KMS-11 (cell line): ENCODE results near the gene GART.

ENCODE experiments used
- H2AFZ ChIP-seq: fragments of 200-600 bp; sonication (generic); 2 replicates; pipeline ENCODE4 v1.6.1; 2016; ENCODE audit warnings: antibody characterized with exemption, mixed run types, low read depth
- H3K27ac ChIP-seq: fragments of 200-600 bp; sonication (generic); 2 replicates; pipeline ENCODE4 v1.6.1; 2016; ENCODE audit warnings: mild to moderate bottlenecking, mixed run types
- H3K27me3 ChIP-seq: fragments of 200-600 bp; sonication (generic); 2 replicates; pipeline ENCODE4 v1.6.1; 2017; ENCODE audit warnings: mild to moderate bottlenecking, low read depth, mixed run types, moderate library complexity; ENCODE audit not compliant: insufficient read depth
- H3K36me3 ChIP-seq: fragments of 200-600 bp; sonication (generic); 2 replicates; pipeline ENCODE4 v1.6.1; 2017; ENCODE audit warnings: mild to moderate bottlenecking, mixed run types; ENCODE audit not compliant: insufficient read depth
- H3K4me1 ChIP-seq: fragments of 200-600 bp; sonication (generic); 2 replicates; pipeline ENCODE4 v1.6.1; 2016; ENCODE audit warnings: mild to moderate bottlenecking, low read depth, mixed run types; ENCODE audit not compliant: poor library complexity, severe bottlenecking
- H3K4me2 ChIP-seq: fragments of 200-600 bp; sonication (generic); 2 replicates; pipeline ENCODE4 v1.7.0; 2016; ENCODE audit warnings: mild to moderate bottlenecking, mixed run types
- H3K4me3 ChIP-seq: fragments of 200-600 bp; sonication (generic); IDR thresholded peaks from 2 replicates; pipeline ENCODE4 v1.6.1; 2017; ENCODE audit warnings: low read depth, low read length, mixed read lengths; ENCODE audit not compliant: insufficient read depth
- H3K79me2 ChIP-seq: fragments of 200-600 bp; sonication (generic); 2 replicates; pipeline ENCODE4 v1.6.1; 2016; ENCODE audit warnings: low read depth, mixed run types; ENCODE audit not compliant: insufficient read depth
- H3K9ac ChIP-seq: fragments of 200-600 bp; sonication (generic); 2 replicates; pipeline ENCODE4 v1.6.1; 2016; ENCODE audit warnings: mild to moderate bottlenecking, mixed run types
- H4K20me1 ChIP-seq: fragments of 200-600 bp; sonication (generic); 2 replicates; pipeline ENCODE4 v1.6.1; 2016; ENCODE audit warnings: mild to moderate bottlenecking, mixed run types; ENCODE audit not compliant: insufficient read depth
- TF ChIP-seq, protein P1 (sequence below): fragments of 200-600 bp; sonication (generic); conservative IDR thresholded peaks from 2 replicates; pipeline ENCODE4 v1.6.1; 2017; ENCODE audit warnings: low read depth, mild to moderate bottlenecking, antibody characterized with exemption, low read length, moderate library complexity, mixed read lengths

GART gene

GRCh38 chr21:33569991-33570390 lies 28.1 kb upstream of the GART start:
- Histone ChIP-seq H3K4me3 (no peak overlapping the region), H3K36me3 (peaks cover 15% of the 10 kb centered on the region; the same call in 1 of the 2 replicates), H2AFZ (no peak overlapping the region), H3K4me1 (no peaks in the 10 kb centered on the region), H3K9ac (no peak overlapping the region), H3K27me3 (no peaks in the 10 kb centered on the region), H4K20me1 (no peaks in the 10 kb centered on the region), H3K27ac (no peak overlapping the region), H3K79me2 (no peaks in the 10 kb centered on the region; the same call in 1 of the 2 replicates), H3K4me2 (no peak overlapping the region)
- TF ChIP-seq, protein P1, sequence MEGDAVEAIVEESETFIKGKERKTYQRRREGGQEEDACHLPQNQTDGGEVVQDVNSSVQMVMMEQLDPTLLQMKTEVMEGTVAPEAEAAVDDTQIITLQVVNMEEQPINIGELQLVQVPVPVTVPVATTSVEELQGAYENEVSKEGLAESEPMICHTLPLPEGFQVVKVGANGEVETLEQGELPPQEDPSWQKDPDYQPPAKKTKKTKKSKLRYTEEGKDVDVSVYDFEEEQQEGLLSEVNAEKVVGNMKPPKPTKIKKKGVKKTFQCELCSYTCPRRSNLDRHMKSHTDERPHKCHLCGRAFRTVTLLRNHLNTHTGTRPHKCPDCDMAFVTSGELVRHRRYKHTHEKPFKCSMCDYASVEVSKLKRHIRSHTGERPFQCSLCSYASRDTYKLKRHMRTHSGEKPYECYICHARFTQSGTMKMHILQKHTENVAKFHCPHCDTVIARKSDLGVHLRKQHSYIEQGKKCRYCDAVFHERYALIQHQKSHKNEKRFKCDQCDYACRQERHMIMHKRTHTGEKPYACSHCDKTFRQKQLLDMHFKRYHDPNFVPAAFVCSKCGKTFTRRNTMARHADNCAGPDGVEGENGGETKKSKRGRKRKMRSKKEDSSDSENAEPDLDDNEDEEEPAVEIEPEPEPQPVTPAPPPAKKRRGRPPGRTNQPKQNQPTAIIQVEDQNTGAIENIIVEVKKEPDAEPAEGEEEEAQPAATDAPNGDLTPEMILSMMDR: no peak

- Histone ChIP-seq H3K79me2 (no peaks in the 10 kb centered on the region), H3K27ac (peak overlapping the region; percentile 2; the same call in 1 of the 2 replicates), H3K4me2 (no peak overlapping the region), H2AFZ (no peak overlapping the region), H3K27me3 (no peaks in the 10 kb centered on the region), H3K4me3 (no peak overlapping the region), H3K9ac (no peak overlapping the region), H4K20me1 (no peaks in the 10 kb centered on the region), H3K36me3 (peaks cover 15% of the 10 kb centered on the region; the same call in 1 of the 2 replicates), H3K4me1 (no peaks in the 10 kb centered on the region)
- TF ChIP-seq, protein P1: no peak
Measured at GRCh38 chr21:33568448-33568847, 26.5 kb upstream of the GART start.

- Histone ChIP-seq H2AFZ (no peak overlapping the region), H3K27me3 (no peaks in the 10 kb centered on the region), H3K4me3 (no peak overlapping the region), H3K27ac (no peak overlapping the region), H3K36me3 (peaks cover 15% of the 10 kb centered on the region; the same call in 1 of the 2 replicates), H3K79me2 (no peaks in the 10 kb centered on the region; the same call in 1 of the 2 replicates), H4K20me1 (no peaks in the 10 kb centered on the region), H3K4me2 (no peak overlapping the region), H3K4me1 (no peaks in the 10 kb centered on the region), H3K9ac (no peak overlapping the region)
- TF ChIP-seq, protein P1: no peak
Measured at GRCh38 chr21:33567914-33568313, 26.0 kb upstream of the GART start.

- TF ChIP-seq, protein P1: no peak
- no peak overlapping the region for H3K9ac ChIP-seq
- no peak overlapping the region for H3K27ac ChIP-seq
- H3K4me3 ChIP-seq: no peak overlapping the region
- no peaks in the 10 kb centered on the region for H4K20me1 ChIP-seq
- no peak overlapping the region for H3K4me2 ChIP-seq
- no peaks in the 10 kb centered on the region for H3K27me3 ChIP-seq
- H3K36me3 ChIP-seq: peaks cover 15% of the 10 kb centered on the region; the same call in 1 of the 2 replicates
- no peak overlapping the region for H2AFZ ChIP-seq
- no peaks in the 10 kb centered on the region for H3K4me1 ChIP-seq
- peaks cover 4% of the 10 kb centered on the region; the same call in 1 of the 2 replicates for H3K79me2 ChIP-seq
Measured at GRCh38 chr21:33566514-33566913, 24.6 kb upstream of the GART start.
